Glomerular visceral epithelial cell (primary cell): Measurements from ENCODE around the gene MEGF6.
A peak's percentile ranks its signal among the peaks of the same experiment; 100 is the strongest.

Source experiments
- DNase-seq: peaks from one replicate; pipeline ENCODE4 v3.0.0-alpha.2; 2016; ENCODE audit errors: extremely low spot score

Gene MEGF6

GRCh38 chr1:3570066-3570986 lies 41.0 kb downstream of the MEGF6 start:
- DNase-seq, result no peak

- DNase-seq, result no peak
Observed at GRCh38 chr1:3569436-3569835, 41.9 kb downstream of the MEGF6 start.

- no peak for DNase-seq
Observed at GRCh38 chr1:3568815-3569435, 42.4 kb downstream of the MEGF6 start.

- no peak for DNase-seq
Observed at GRCh38 chr1:3566951-3567804, 44.1 kb downstream of the MEGF6 start.

GRCh38 chr1:3566003-3566885 lies 45.1 kb downstream of the MEGF6 start:
- no peak for DNase-seq

- peak; percentile 36 for DNase-seq
Observed at GRCh38 chr1:3564921-3565831, 46.1 kb downstream of the MEGF6 start.

GRCh38 chr1:3563610-3564009 lies 47.7 kb downstream of the MEGF6 start:
- no peak for DNase-seq

GRCh38 chr1:3563125-3563524 lies 48.2 kb downstream of the MEGF6 start:
- DNase-seq, result no peak

GRCh38 chr1:3562712-3563111 lies 48.6 kb downstream of the MEGF6 start:
- DNase-seq, result no peak

GRCh38 chr1:3561702-3562101 lies 49.6 kb downstream of the MEGF6 start:
- no peak for DNase-seq

- no peak for DNase-seq
Observed at GRCh38 chr1:3560981-3561380, 50.3 kb downstream of the MEGF6 start.

- DNase-seq, result no peak
Observed at GRCh38 chr1:3560251-3560871, 50.9 kb downstream of the MEGF6 start.

- no peak for DNase-seq
Observed at GRCh38 chr1:3558036-3558726, 53.1 kb downstream of the MEGF6 start.

GRCh38 chr1:3557366-3557765 lies 53.9 kb downstream of the MEGF6 start:
- no peak for DNase-seq

- DNase-seq, result no peak
Observed at GRCh38 chr1:3556336-3556735, 55.0 kb downstream of the MEGF6 start.

GRCh38 chr1:3555131-3555920 lies 56.0 kb downstream of the MEGF6 start:
- no peak for DNase-seq

GRCh38 chr1:3553940-3554223 lies 57.4 kb downstream of the MEGF6 start:
- DNase-seq, result no peak

GRCh38 chr1:3553166-3553939 lies 58.0 kb downstream of the MEGF6 start:
- DNase-seq, result no peak
